WTC11 (cell line): ENCODE measurements around the gene SEC22C.

Experiments used
- ELF4 ChIP-seq: sonication (generic); formaldehyde crosslinking; IDR thresholded peaks from 2 replicates; pipeline ENCODE4 v1.8.1; 2022; ENCODE audit warnings: low read depth, mild to moderate bottlenecking, moderate library complexity, missing genetic modification reagents
- EMX1 ChIP-seq: fragments of 250-450 bp; sonication (Bioruptor Pico); IDR thresholded peaks from 2 replicates; pipeline ENCODE4 v1.8.0; 2021; ENCODE audit warnings: mild to moderate bottlenecking
- ETV6 ChIP-seq: sonication (generic); formaldehyde crosslinking; IDR thresholded peaks from 2 replicates; pipeline ENCODE4 v1.8.1; 2022; ENCODE audit warnings: mild to moderate bottlenecking, missing genetic modification reagents
- NR3C1 ChIP-seq: sonication (generic); formaldehyde crosslinking; conservative IDR thresholded peaks from 2 replicates; pipeline ENCODE4 v1.8.1; 2023; ENCODE audit warnings: low read depth, mild to moderate bottlenecking, missing genetic modification reagents
- SOX15 ChIP-seq: fragments of 250-450 bp; sonication (Bioruptor Pico); IDR thresholded peaks from 2 replicates; pipeline ENCODE4 v1.9.0; 2021; ENCODE audit warnings: mild to moderate bottlenecking
- TEAD4 ChIP-seq: sonication (generic); formaldehyde crosslinking; IDR thresholded peaks from 2 replicates; pipeline ENCODE4 v1.8.0; 2022; ENCODE audit warnings: mild to moderate bottlenecking, missing genetic modification reagents
- ZNF232 ChIP-seq: sonication (generic); formaldehyde crosslinking; IDR thresholded peaks from 2 replicates; pipeline ENCODE4 v1.8.0; 2022; ENCODE audit warnings: mild to moderate bottlenecking, missing genetic modification reagents
- TF ChIP-seq, protein P1 (sequence below): fragments of 200-600 bp; IDR thresholded peaks from 2 replicates; pipeline ENCODE4 v1.8.0; 2022; ENCODE audit warnings: antibody characterized with exemption
- TF ChIP-seq, protein P2 (sequence below): fragments of 250-450 bp; sonication (Bioruptor Pico); IDR thresholded peaks from 2 replicates; pipeline ENCODE4 v1.9.0; 2021; ENCODE audit warnings: mild to moderate bottlenecking
- TF ChIP-seq, protein P3 (sequence below): sonication (generic); formaldehyde crosslinking; IDR thresholded peaks from 2 replicates; pipeline ENCODE4 v1.8.0; 2022; ENCODE audit warnings: mild to moderate bottlenecking, missing genetic modification reagents
- TF ChIP-seq, protein P4 (sequence below): fragments of 250-450 bp; sonication (Bioruptor Pico); IDR thresholded peaks from 2 replicates; pipeline ENCODE4 v1.9.0; 2021; ENCODE audit warnings: mild to moderate bottlenecking

DNA sequence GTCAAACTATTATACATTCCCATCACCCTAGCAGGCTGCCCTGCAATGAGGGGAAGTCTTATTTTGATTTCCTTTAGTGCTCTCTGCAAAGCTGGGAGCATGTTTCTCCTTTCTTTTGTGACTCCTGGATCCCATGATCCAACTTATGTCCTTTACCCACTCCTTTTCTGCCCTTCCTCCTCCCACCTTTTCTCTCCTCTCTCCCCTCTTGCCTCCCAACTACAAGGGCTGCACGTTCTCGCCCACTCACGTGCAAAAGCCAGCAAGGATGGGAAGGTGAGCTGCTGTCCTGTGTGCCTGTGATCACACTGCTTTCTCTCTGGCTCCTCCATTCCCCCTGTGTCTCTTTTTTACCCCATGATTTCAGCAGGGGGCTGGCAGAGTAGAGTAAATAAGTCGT, 73.2 kb downstream of the SEC22C start:
- TF ChIP-seq NR3C1 (CRISPR knock-in tag) (no peak), EMX1 (no peak), ELF4 (CRISPR knock-in tag) (no peak), ETV6 (CRISPR knock-in tag) (no peak), TEAD4 (CRISPR knock-in tag) (no peak), ZNF232 (CRISPR knock-in tag) (no peak), SOX15 (CRISPR knock-in tag) (no peak)
- TF ChIP-seq, protein P1, sequence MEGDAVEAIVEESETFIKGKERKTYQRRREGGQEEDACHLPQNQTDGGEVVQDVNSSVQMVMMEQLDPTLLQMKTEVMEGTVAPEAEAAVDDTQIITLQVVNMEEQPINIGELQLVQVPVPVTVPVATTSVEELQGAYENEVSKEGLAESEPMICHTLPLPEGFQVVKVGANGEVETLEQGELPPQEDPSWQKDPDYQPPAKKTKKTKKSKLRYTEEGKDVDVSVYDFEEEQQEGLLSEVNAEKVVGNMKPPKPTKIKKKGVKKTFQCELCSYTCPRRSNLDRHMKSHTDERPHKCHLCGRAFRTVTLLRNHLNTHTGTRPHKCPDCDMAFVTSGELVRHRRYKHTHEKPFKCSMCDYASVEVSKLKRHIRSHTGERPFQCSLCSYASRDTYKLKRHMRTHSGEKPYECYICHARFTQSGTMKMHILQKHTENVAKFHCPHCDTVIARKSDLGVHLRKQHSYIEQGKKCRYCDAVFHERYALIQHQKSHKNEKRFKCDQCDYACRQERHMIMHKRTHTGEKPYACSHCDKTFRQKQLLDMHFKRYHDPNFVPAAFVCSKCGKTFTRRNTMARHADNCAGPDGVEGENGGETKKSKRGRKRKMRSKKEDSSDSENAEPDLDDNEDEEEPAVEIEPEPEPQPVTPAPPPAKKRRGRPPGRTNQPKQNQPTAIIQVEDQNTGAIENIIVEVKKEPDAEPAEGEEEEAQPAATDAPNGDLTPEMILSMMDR = no peak
- TF ChIP-seq, protein P2, sequence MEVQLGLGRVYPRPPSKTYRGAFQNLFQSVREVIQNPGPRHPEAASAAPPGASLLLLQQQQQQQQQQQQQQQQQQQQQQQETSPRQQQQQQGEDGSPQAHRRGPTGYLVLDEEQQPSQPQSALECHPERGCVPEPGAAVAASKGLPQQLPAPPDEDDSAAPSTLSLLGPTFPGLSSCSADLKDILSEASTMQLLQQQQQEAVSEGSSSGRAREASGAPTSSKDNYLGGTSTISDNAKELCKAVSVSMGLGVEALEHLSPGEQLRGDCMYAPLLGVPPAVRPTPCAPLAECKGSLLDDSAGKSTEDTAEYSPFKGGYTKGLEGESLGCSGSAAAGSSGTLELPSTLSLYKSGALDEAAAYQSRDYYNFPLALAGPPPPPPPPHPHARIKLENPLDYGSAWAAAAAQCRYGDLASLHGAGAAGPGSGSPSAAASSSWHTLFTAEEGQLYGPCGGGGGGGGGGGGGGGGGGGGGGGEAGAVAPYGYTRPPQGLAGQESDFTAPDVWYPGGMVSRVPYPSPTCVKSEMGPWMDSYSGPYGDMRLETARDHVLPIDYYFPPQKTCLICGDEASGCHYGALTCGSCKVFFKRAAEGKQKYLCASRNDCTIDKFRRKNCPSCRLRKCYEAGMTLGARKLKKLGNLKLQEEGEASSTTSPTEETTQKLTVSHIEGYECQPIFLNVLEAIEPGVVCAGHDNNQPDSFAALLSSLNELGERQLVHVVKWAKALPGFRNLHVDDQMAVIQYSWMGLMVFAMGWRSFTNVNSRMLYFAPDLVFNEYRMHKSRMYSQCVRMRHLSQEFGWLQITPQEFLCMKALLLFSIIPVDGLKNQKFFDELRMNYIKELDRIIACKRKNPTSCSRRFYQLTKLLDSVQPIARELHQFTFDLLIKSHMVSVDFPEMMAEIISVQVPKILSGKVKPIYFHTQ (CRISPR knock-in tag) = no peak
- TF ChIP-seq, protein P3, sequence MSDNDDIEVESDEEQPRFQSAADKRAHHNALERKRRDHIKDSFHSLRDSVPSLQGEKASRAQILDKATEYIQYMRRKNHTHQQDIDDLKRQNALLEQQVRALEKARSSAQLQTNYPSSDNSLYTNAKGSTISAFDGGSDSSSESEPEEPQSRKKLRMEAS (CRISPR knock-in tag) = no peak
- TF ChIP-seq, protein P4, sequence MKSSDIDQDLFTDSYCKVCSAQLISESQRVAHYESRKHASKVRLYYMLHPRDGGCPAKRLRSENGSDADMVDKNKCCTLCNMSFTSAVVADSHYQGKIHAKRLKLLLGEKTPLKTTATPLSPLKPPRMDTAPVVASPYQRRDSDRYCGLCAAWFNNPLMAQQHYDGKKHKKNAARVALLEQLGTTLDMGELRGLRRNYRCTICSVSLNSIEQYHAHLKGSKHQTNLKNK (CRISPR knock-in tag) = no peak
